Testis (tissue), 3 donors: ENCODE results near the gene VAV2. TPM values are rescaled to one million over a fixed set of nuclear protein-coding genes. Genes with fewer than 3 reads are reported as not detected.
A peak's percentile ranks its signal among the peaks of the same experiment; 100 is the strongest.
"Not testable (repeated sequence)": the region's sequence is repeated elsewhere in the genome, so short reads cannot be mapped to it uniquely, and the experiment has no call there.

Experiments
- DNase-seq: peaks from one replicate; pipeline ENCODE4 v3.0.0-alpha.2; 2019
- H3K27ac ChIP-seq, 2 donors: fragments of 200-600 bp; sonication (generic); one replicate each; pipeline ENCODE4 v1.5.1; 2019
- H3K27me3 ChIP-seq: fragments of 200-600 bp; sonication (generic); one replicate; pipeline ENCODE4 v1.5.1; 2019
- H3K36me3 ChIP-seq: fragments of 200-600 bp; sonication (generic); one replicate; pipeline ENCODE4 v1.5.1; 2017; ENCODE audit warnings: low read depth; ENCODE audit errors: missing control alignments
- H3K4me1 ChIP-seq: fragments of 200-600 bp; sonication (generic); one replicate; pipeline ENCODE4 v1.5.1; 2019
- H3K4me3 ChIP-seq, 2 donors: fragments of 200-600 bp; sonication (generic); one replicate each; pipeline ENCODE4 v1.5.1; 2017 to 2019
- H3K9me3 ChIP-seq: fragments of 200-600 bp; sonication (generic); one replicate; pipeline ENCODE4 v1.5.1; 2017
- POLR2A ChIP-seq: fragments of 450-650 bp; IDR thresholded peaks from one replicate; pipeline ENCODE4 v1.6.1; 2017; ENCODE audit warnings: antibody characterized with exemption, mild to moderate bottlenecking, moderate library complexity
- WGBS, 2 donors: methylation state at CpG; one replicate each; pipeline ENCODE4 v1.1.5; 2018; 5-methylcytosine and 5-hydroxymethylcytosine counted together
- intact Hi-C: fragments of 100-400 bp; cut with DNase I; formaldehyde crosslinking; loops from one replicate; pipeline ENCODE4 v1.15.1; 2023; ENCODE audit warnings: low total_unique reads
- polyA plus RNA-seq: library from polyadenylated mRNA; stranded (reverse); fragments of 350-450 nt; fragmentation: Illumina TruSeq; extraction: RNeasy Lipid Tissue Mini Kit (QIAGEN cat#74804); gene quantifications from one replicate; pipeline ENCODE4 v1.2.3, GENCODE V29; 2014; ENCODE audit warnings: low read depth, low replicate concordance; ENCODE audit not compliant: insufficient read depth
- total RNA-seq, 2 donors: library from RNA; depleted of rRNA; stranded (reverse); fragments of >200 nt; gene quantifications; one replicate each; pipeline ENCODE4 v1.2.3, GENCODE V29; 2016
- TF ChIP-seq, protein P1 (sequence below), 3 experiments: fragments of 450-650 bp in 2 of 3; fragments of 200-600 bp in 1 of 3; sonication (generic) in 1 of 3; IDR thresholded peaks; one replicate each; pipeline ENCODE4 v1.5.1; 2016 to 2019; ENCODE audit warnings: antibody characterized with exemption in 3 of 3, mild to moderate bottlenecking in 2 of 3, moderate library complexity in 1 of 3

VAV2 gene
- total and polyA plus RNA-seq, 3 donors from 2014 or later: 11.0 to 14.1 (median 12.2) TPM

DNA sequence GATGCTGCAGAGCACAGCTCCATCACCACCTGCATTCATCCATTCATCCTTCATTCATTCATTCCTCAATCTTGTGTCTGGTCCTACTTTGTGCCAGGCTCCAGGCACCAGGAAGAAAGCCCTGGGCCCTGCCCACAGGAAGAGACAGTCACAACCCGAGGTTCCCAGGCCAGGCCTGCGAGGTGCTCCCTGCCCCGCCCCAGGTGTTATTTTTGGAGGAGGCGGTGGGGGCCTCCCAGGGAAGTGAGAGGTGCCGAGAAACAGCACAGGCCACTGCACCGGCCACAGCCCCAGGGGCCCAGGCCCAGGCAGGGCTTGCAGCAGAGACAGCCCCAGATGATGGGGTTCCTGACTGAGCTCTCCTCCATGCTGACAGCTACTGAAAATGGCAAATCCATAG is 33.4 kb downstream of the VAV2 start:
- TF ChIP-seq POLR2A: no peak
- TF ChIP-seq, protein P1, sequence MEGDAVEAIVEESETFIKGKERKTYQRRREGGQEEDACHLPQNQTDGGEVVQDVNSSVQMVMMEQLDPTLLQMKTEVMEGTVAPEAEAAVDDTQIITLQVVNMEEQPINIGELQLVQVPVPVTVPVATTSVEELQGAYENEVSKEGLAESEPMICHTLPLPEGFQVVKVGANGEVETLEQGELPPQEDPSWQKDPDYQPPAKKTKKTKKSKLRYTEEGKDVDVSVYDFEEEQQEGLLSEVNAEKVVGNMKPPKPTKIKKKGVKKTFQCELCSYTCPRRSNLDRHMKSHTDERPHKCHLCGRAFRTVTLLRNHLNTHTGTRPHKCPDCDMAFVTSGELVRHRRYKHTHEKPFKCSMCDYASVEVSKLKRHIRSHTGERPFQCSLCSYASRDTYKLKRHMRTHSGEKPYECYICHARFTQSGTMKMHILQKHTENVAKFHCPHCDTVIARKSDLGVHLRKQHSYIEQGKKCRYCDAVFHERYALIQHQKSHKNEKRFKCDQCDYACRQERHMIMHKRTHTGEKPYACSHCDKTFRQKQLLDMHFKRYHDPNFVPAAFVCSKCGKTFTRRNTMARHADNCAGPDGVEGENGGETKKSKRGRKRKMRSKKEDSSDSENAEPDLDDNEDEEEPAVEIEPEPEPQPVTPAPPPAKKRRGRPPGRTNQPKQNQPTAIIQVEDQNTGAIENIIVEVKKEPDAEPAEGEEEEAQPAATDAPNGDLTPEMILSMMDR (IDR thresholded peaks at IDR 0.05): no peak
- Histone ChIP-seq H3K27me3 (no peaks in the 10 kb centered on the region), H3K4me1 (peaks cover 32% of the 10 kb centered on the region), H3K9me3 (no peaks in the 10 kb centered on the region), H3K4me3 (no peak overlapping the region), H3K36me3 (no peaks in the 10 kb centered on the region), H3K27ac (no peak overlapping the region)
- DNase-seq: no peak
- intact Hi-C loops: no loop called here
- WGBS, 2 donors: 60 to 98% methylated on average over 3 to 5 of the region's 6 CpGs

DNA sequence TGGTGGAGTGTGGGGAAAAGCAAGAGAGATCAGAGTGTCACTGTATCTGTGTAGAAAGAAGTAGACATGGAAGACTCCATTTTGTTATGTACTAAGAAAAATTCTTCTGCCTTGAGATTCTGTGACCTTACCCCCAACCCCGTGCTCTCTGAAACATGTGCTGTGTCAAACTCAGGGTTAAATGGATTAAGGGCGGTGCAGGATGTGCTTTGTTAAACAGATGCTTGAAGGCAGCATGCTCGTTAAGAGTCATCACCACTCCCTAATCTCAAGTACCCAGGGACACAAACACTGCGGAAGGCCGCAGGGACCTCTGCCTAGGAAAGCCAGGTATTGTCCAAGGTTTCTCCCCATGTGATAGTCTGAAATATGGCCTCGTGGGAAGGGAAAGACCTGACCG is 34.4 kb downstream of the VAV2 start:
- H3K27me3 ChIP-seq, H3K4me3 ChIP-seq, DNase-seq, intact Hi-C loops, H3K9me3 ChIP-seq, H3K36me3 ChIP-seq, H3K27ac ChIP-seq: not testable (repeated sequence)
- WGBS, 2 donors: no CpG with 5 or more reads among the region's 7 CpGs
- H3K4me1 ChIP-seq: peaks cover 30% of the 10 kb centered on the region

DNA sequence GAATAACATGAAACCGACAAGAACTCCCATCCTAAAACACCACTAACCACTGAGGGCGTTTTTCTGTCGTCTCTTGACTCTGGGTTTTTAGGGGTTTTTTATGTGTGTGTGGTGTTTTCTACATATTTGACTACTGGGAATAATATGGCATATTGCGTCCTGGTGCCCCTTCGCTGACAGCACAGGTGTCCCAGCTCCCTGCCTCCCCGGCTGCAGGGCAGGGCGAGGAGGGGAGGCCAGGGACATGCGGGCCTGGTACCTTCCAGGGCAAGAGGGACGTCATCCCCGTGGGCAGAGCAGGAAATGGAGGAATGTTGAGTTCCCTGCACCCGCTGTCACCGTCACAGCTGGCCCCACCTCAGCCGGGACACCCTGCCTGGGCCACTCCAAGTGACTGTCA is 34.8 kb downstream of the VAV2 start:
- no peak overlapping the region for H3K4me3 ChIP-seq
- H3K36me3 ChIP-seq: no peaks in the 10 kb centered on the region
- no peak for TF ChIP-seq POLR2A
- TF ChIP-seq, protein P1 (IDR thresholded peaks at IDR 0.05): no peak
- no peaks in the 10 kb centered on the region for H3K9me3 ChIP-seq
- intact Hi-C loops: no loop called here
- peaks cover 26% of the 10 kb centered on the region for H3K4me1 ChIP-seq
- WGBS, 2 donors: 73 to 79% methylated on average over 13 of the region's 13 CpGs
- H3K27me3 ChIP-seq: no peaks in the 10 kb centered on the region
- no peak for DNase-seq
- H3K27ac ChIP-seq: no peak overlapping the region

DNA sequence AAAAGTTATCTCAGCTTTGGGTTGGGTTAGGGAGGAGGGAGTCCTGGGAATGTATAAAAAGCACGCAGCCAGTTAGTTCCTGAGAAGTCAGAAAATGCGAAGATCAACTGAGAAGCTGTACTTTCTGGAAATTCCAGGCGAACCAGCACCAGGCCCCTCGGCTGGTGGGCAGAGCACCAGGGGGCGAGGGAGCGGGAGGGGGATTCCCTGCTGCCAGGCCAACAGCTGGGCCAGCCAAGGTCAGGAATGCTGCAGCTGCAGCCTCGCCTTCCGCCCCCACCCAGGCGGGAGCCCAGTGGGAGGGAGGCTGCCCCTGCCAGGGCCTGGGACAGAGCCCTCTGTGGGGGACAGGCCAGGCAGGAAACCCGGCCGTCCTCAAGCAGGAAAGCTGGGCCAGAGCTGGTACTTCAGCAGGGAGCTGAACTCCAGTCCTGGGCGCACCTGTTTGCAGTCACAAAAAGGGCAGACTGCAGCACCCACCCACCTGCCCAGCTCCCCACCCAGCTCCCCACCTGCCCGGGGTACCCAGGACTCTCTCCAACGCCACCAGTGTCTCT is 35.5 kb downstream of the VAV2 start:
- Histone ChIP-seq H3K36me3 (no peaks in the 10 kb centered on the region), H3K4me3 (no peak overlapping the region), H3K4me1 (peaks cover 25% of the 10 kb centered on the region), H3K27me3 (no peaks in the 10 kb centered on the region), H3K9me3 (no peaks in the 10 kb centered on the region), H3K27ac (peak overlapping the region in 1 of 2 donors; percentile 14)
- intact Hi-C loops: no loop called here
- WGBS, 2 donors: 31 to 46% methylated on average over 7 to 13 of the region's 14 CpGs
- no peak for TF ChIP-seq POLR2A
- TF ChIP-seq, protein P1 (IDR thresholded peaks at IDR 0.05): no peak
- DNase-seq: no peak

DNA sequence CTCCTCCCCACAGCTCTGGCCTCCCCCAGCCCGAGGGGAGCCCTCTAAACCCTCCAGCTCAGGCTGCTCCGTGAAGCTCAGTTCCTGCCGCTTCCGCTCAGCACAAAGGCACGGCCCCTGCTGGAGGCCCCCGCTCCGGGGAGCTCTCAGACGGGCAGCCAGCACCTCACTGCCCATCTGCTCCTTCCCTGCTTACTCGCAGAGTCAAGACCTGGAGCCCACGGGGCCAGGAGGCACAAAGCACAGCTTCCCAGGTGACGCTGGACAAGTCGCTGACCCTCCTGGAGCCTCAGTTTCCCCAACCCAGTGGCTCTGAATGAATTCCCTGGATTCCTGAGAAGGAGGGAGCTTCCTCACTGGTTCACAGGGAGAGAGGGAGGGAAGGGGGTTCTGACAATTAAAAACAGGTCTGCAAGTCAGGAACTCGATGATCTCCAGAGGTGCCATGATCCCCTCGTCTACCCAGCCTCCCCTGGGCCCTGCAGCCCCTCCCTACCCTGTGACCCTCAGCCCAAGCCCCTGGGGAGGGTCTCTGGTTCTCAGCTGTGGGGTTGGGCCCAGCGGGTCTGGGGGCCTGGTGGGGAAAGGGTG is 36.2 kb downstream of the VAV2 start:
- DNase-seq: no peak
- no peaks in the 10 kb centered on the region for H3K9me3 ChIP-seq
- peak overlapping the region in 1 of 2 donors; percentile 14 for H3K27ac ChIP-seq
- intact Hi-C loops: no loop called here
- H3K4me1 ChIP-seq: peaks cover 25% of the 10 kb centered on the region
- no peaks in the 10 kb centered on the region for H3K27me3 ChIP-seq
- WGBS, 2 donors: 23 to 30% methylated on average over 11 to 15 of the region's 15 CpGs
- no peaks in the 10 kb centered on the region for H3K36me3 ChIP-seq
- no peak overlapping the region for H3K4me3 ChIP-seq
- TF ChIP-seq POLR2A: no peak
- TF ChIP-seq, protein P1 (IDR thresholded peaks at IDR 0.05): no peak
